ENCODE measurements around the gene DBNL.

DNA sequence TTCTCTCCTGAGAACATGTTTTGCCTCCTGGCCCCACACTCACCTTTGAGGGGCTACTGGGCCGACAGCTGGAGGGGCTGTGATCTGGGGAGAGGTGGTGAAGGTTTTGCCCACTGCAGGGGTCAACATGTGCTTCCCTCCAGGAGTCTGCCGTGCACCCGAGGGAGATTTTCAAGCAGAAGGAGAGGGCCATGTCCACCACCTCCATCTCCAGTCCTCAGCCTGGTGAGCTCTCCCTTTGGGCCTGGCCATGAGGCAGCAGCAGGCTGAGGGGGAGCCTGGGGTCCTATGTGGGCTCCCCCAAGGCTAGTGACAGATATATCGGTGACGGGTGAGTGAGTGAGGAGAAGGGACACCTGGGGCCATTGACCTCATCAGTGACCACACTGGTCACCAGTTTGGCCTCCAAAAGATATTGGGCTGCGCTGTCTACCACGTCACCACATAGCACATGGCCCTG, 14.3 kb downstream of the DBNL start:
- TF ChIP-seq CTCF (conservative IDR thresholded peaks at IDR 0.05; ENCODE audit: low read depth, low read length) (no peak), EZH2 (IDR thresholded peaks at IDR 0.05; ENCODE audit: borderline replicate concordance, low read depth, low read length, poor library complexity, severe bottlenecking) (no peak)

All from A673 (cell line).